ENCODE measurements around the gene LY6G5B. TPM values are rescaled to one million over a fixed set of nuclear protein-coding genes. Genes with fewer than 3 reads are reported as not detected.

Gene LY6G5B
- total and polyA plus RNA-seq, 2 of the 4 experiments (the other 2 are of a cell fraction): 2.2 to 13.6 TPM

- Histone ChIP-seq H3K18ac (ENCODE audit: low read depth, low read length) (no peak overlapping the region), H2AFZ (replicated peaks; ENCODE audit: low read length, poor library complexity) (no peak overlapping the region), H3K14ac (replicated peaks; ENCODE audit: low read depth, low read length) (no peak overlapping the region), H3K4ac (ENCODE audit: low read depth, low read length) (no peak overlapping the region), H3K4me1 (ENCODE audit: control insufficient read depth, insufficient read depth, low read length) (no peaks in the 10 kb centered on the region; the same call in 1 of the 2 replicates), H4K8ac (ENCODE audit: low read depth in 2 of 2, low read length in 2 of 2) (no peak overlapping the region), H4K20me1 (ENCODE audit: insufficient read depth, low read length) (peaks cover 16% of the 10 kb centered on the region), H4K5ac (ENCODE audit: low read depth, low read length) (no peak overlapping the region), H2BK120ac (ENCODE audit: low read depth, low read length) (no peak overlapping the region), H2AK5ac (ENCODE audit: low read depth, low read length) (no peak overlapping the region), H2BK15ac (ENCODE audit: low read depth, low read length) (no peak overlapping the region), H3K56ac (ENCODE audit: extremely low read depth, insufficient read depth, low read length) (no peak overlapping the region), H3K23ac (ENCODE audit: low read depth, low read length) (no peak overlapping the region), H3K4me3 (ENCODE audit: insufficient read depth, low read depth, low read length) (no peak overlapping the region), H3K9me3 (ENCODE audit: control insufficient read depth, insufficient read depth, low read length) (no peaks in the 10 kb centered on the region), H3K27ac (ENCODE audit: insufficient read depth, low read length) (no peak overlapping the region), H3K36me3 (ENCODE audit: control insufficient read depth, insufficient read depth, low read length) (peaks cover 81% of the 10 kb centered on the region), H2BK5ac (ENCODE audit: low read depth, low read length, poor library complexity, severe bottlenecking) (no peak overlapping the region), H2BK20ac (ENCODE audit: low read depth, low read length) (no peak overlapping the region), H3K27me3 (ENCODE audit: control insufficient read depth, insufficient read depth, low read length) (no peaks in the 10 kb centered on the region), H2AK9ac (replicated peaks; ENCODE audit: low read depth, low read length, poor library complexity) (peak overlapping the region; percentile 71), H3K9me1 (ENCODE audit: insufficient read depth, low read length) (no peaks in the 10 kb centered on the region), H3K79me1 (ENCODE audit: low read depth in 1 of 2, low read length in 2 of 2) (peaks cover 18 to 21% of the 10 kb centered on the region in 2 experiments), H3K9ac (ENCODE audit: low read depth, low read length) (no peak overlapping the region), H4K91ac (ENCODE audit: insufficient read depth, low read depth, low read length) (no peak overlapping the region), H3K4me2 (ENCODE audit: low read depth, low read length) (no peak overlapping the region)
- DNase-seq (no peak), ATAC-seq (ENCODE audit: low read depth) (no peak)
- dilution Hi-C loops (cut with HindIII; ENCODE audit: low sequenced_read_pairs, unreplicated experiment) (no loop called here), intact Hi-C loops (cut with micrococcal nuclease) (no loop called here), in situ Hi-C loops (cut with MboI; ENCODE audit: low sequenced_read_pairs) (no loop called here)
- no TSS peak for BruUV-seq (replicated peaks)
- peak; percentile 20; the same call in 1 of the 2 replicates for TF ChIP-seq POLR2A (IDR thresholded peaks at IDR 0.05; ENCODE audit: low read depth, low read length)
- no peak for TF ChIP-seq MAFK (IDR thresholded peaks at IDR 0.05; ENCODE audit: low read depth, low read length)
- ChIA-PET CTCF (no interaction called here), POLR2A (ENCODE audit: unreplicated experiment) (interaction anchor here (0.7 to 1.3 kb wide), 2 partner anchors 22 to 68 kb away, joined by 3 to 5 read pairs; partner anchors contain the start of gene C6orf47)
- 80% methylated on average over 3 of the region's 9 CpGs; no CpG with 5 or more reads in 1 of the 2 experiments for WGBS, 2 experiments (ENCODE audit: extremely low coverage in 2 of 2, insufficient read length in 1 of 2)
Measured at GRCh38 chr6:31639043-31639442, 30.7 kb upstream of the LY6G5B start.

Data from IMR-90 (cell line).